ENCODE data around the gene ADD3.
A peak's percentile ranks its signal among the peaks of the same experiment; 100 is the strongest.

Gene ADD3

DNA sequence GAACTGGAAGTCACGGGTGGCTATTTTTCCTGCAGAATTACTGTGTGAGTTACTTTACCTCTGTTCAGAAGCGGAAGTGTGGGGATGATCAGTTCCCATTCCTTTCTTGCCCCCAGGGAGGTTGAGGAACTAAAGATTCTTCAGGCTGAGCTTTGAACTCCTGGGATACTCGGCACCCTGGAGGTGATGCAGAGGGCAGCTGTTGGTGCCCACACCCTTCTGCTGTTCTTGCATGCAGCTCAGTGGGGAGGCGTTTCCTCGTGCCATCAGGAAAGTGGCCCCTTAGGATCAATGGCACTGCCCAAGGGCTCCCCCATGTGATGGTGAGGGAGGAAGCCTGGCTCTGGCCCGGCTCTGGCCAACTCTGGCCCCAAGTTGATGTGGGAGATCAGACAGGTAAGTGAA, 155.0 kb downstream of the ADD3 start:
- DNase-seq (ENCODE audit: extremely low spot score), result no peak
- TF ChIP-seq NFRKB (IDR thresholded peaks at IDR 0.05), result no peak
- TF ChIP-seq BHLHE40 (IDR thresholded peaks at IDR 0.05; ENCODE audit: borderline replicate concordance), result no peak
- no peak for TF ChIP-seq FOXA1 (IDR thresholded peaks at IDR 0.05)
- TF ChIP-seq LEF1 (IDR thresholded peaks at IDR 0.05; ENCODE audit: borderline replicate concordance), result no peak
- no peak for TF ChIP-seq ZNF384 (IDR thresholded peaks at IDR 0.05)
- TF ChIP-seq SUZ12 (IDR thresholded peaks at IDR 0.05), result no peak
- TF ChIP-seq HDGF (IDR thresholded peaks at IDR 0.05; ENCODE audit: borderline replicate concordance), result no peak
- no peak for TF ChIP-seq TARDBP (IDR thresholded peaks at IDR 0.05)
- no peak for TF ChIP-seq ELF4 (IDR thresholded peaks at IDR 0.05)
- no peak for TF ChIP-seq FOXM1 (IDR thresholded peaks at IDR 0.05; ENCODE audit: borderline replicate concordance)
- TF ChIP-seq CTBP1 (IDR thresholded peaks at IDR 0.05; ENCODE audit: borderline replicate concordance), result no peak
- ChIA-PET CTCF (interaction anchor here (0.7 to 1.1 kb wide), 3 partner anchors 24 to 55 kb away, joined by 3 read pairs; no protein-coding TSS in a partner anchor), POLR2A (no interaction called here)

- no peak for TF ChIP-seq HDGF (IDR thresholded peaks at IDR 0.05; ENCODE audit: borderline replicate concordance)
- no peak for TF ChIP-seq FOXM1 (IDR thresholded peaks at IDR 0.05; ENCODE audit: borderline replicate concordance)
- no peak for TF ChIP-seq BHLHE40 (IDR thresholded peaks at IDR 0.05; ENCODE audit: borderline replicate concordance)
- no peak for TF ChIP-seq NFRKB (IDR thresholded peaks at IDR 0.05)
- no peak for TF ChIP-seq LEF1 (IDR thresholded peaks at IDR 0.05; ENCODE audit: borderline replicate concordance)
- TF ChIP-seq, protein P1, sequence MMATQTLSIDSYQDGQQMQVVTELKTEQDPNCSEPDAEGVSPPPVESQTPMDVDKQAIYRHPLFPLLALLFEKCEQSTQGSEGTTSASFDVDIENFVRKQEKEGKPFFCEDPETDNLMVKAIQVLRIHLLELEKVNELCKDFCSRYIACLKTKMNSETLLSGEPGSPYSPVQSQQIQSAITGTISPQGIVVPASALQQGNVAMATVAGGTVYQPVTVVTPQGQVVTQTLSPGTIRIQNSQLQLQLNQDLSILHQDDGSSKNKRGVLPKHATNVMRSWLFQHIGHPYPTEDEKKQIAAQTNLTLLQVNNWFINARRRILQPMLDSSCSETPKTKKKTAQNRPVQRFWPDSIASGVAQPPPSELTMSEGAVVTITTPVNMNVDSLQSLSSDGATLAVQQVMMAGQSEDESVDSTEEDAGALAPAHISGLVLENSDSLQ (IDR thresholded peaks at IDR 0.05), result peak; percentile 67
- TF ChIP-seq CTBP1 (IDR thresholded peaks at IDR 0.05; ENCODE audit: borderline replicate concordance), result peak; percentile 81; the same call in 1 of the 2 replicates
- no peak for TF ChIP-seq ELF4 (IDR thresholded peaks at IDR 0.05)
- peak; percentile 87 for TF ChIP-seq ARNT (IDR thresholded peaks at IDR 0.05)
- no peak for TF ChIP-seq FOXK2 (IDR thresholded peaks at IDR 0.05)
- TF ChIP-seq TARDBP (IDR thresholded peaks at IDR 0.05), result no peak
- CTCF ChIA-PET, result interaction anchor here (1.1 kb wide), 2 partner anchors 25 to 279 kb away, joined by 3 read pairs; no protein-coding TSS in a partner anchor
- POLR2A ChIA-PET, result no interaction called here
- DNase-seq (ENCODE audit: extremely low spot score), result no peak
Observed at GRCh38 chr10:110163192-110163773, 155.5 kb downstream of the ADD3 start.

- CTCF ChIA-PET, result interaction anchor here (1.1 kb wide), 2 partner anchors 25 to 280 kb away, joined by 3 read pairs; no protein-coding TSS in a partner anchor
Observed at GRCh38 chr10:110163841-110164240, 156.1 kb downstream of the ADD3 start.

DNA sequence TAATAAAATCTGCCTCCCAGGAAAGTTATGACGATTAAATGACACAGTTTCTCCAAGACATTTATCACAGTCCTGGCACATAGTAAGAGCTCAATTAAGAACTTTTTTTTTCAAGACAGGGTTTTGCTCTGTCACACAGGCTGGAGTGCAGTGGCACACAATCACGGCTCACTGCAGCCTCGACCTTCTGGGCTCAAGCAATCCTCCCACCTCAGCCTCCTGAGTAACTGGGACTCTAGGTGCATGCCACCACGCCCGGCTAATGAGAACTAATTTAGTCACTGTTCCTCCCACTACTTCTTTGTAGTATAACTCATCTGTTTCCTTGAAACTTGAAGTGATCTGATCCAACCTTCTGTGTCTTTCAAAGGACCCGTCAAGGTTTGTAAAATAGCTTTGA, 157.5 kb downstream of the ADD3 start:
- POLR2A ChIA-PET, result no interaction called here
- CTCF ChIA-PET, result no interaction called here
- no peak for TF ChIP-seq L3MBTL2 (conservative IDR thresholded peaks at IDR 0.05)
- TF ChIP-seq NFRKB (IDR thresholded peaks at IDR 0.05), result no peak
- TF ChIP-seq, protein P1 (IDR thresholded peaks at IDR 0.05), result no peak
- TF ChIP-seq BHLHE40 (IDR thresholded peaks at IDR 0.05; ENCODE audit: borderline replicate concordance), result no peak
- TF ChIP-seq SUZ12 (IDR thresholded peaks at IDR 0.05), result no peak
- TF ChIP-seq ELF4 (IDR thresholded peaks at IDR 0.05), result no peak

More at GRCh38 chr10:110163841-110164240, 156.1 kb downstream of the ADD3 start:
- no peak for TF ChIP-seq HDGF (IDR thresholded peaks at IDR 0.05; ENCODE audit: borderline replicate concordance)
- TF ChIP-seq TARDBP (IDR thresholded peaks at IDR 0.05), result no peak
- no peak for TF ChIP-seq FOXA1 (IDR thresholded peaks at IDR 0.05)
- no peak for TF ChIP-seq CTBP1 (IDR thresholded peaks at IDR 0.05; ENCODE audit: borderline replicate concordance)
- TF ChIP-seq SUZ12 (IDR thresholded peaks at IDR 0.05), result no peak
- TF ChIP-seq FOXM1 (IDR thresholded peaks at IDR 0.05; ENCODE audit: borderline replicate concordance), result no peak
- TF ChIP-seq, protein P1 (IDR thresholded peaks at IDR 0.05), result no peak
- TF ChIP-seq SP1 (IDR thresholded peaks at IDR 0.05), result no peak
- TF ChIP-seq ZNF384 (IDR thresholded peaks at IDR 0.05), result no peak
- no peak for DNase-seq (ENCODE audit: extremely low spot score)
- POLR2A ChIA-PET, result no interaction called here

GRCh38 chr10:110167149-110167548, 159.4 kb downstream of the ADD3 start:
- no peak for TF ChIP-seq ELF4 (IDR thresholded peaks at IDR 0.05)
- no peak for TF ChIP-seq FOXA1 (IDR thresholded peaks at IDR 0.05)
- TF ChIP-seq NFRKB (IDR thresholded peaks at IDR 0.05), result no peak
- ChIA-PET POLR2A (no interaction called here), CTCF (no interaction called here)
- DNase-seq (ENCODE audit: extremely low spot score), result no peak

More for the DNA sequence above, 157.5 kb downstream of the ADD3 start:
- no peak for DNase-seq (ENCODE audit: extremely low spot score)

- CTCF ChIA-PET, result interaction anchor here (0.6 kb wide), 1 partner anchor 39 kb away, joined by 3 read pairs; no protein-coding TSS in a partner anchor
- POLR2A ChIA-PET, result interaction anchor here (0.8 kb wide), 1 partner anchor 42 kb away, joined by 4 read pairs; no protein-coding TSS in a partner anchor
- DNase-seq (ENCODE audit: extremely low spot score), result no peak
- no peak for TF ChIP-seq CTBP1 (IDR thresholded peaks at IDR 0.05; ENCODE audit: borderline replicate concordance)
- no peak for TF ChIP-seq ELF4 (IDR thresholded peaks at IDR 0.05)
- TF ChIP-seq SP1 (IDR thresholded peaks at IDR 0.05), result no peak
- TF ChIP-seq SUZ12 (IDR thresholded peaks at IDR 0.05), result no peak
- TF ChIP-seq FOXA1 (IDR thresholded peaks at IDR 0.05), result no peak
Observed at GRCh38 chr10:110168601-110169481, 161.1 kb downstream of the ADD3 start.
